CD4-positive, alpha-beta T cell treated with Interleukin-17A for 1 hour (primary cell): ENCODE measurements around the gene LAMP1.
"Not testable (repeated sequence)": the region's sequence is repeated elsewhere in the genome, so short reads cannot be mapped to it uniquely, and the experiment has no call there.

Source experiments
- DNase-seq: peaks from one replicate; pipeline ENCODE4 v3.0.0-alpha.2; 2020

LAMP1 gene

GRCh38 chr13:113328851-113329250 is 31.8 kb downstream of the LAMP1 start:
- DNase-seq = no peak

GRCh38 chr13:113329656-113330312 is 32.7 kb downstream of the LAMP1 start:
- DNase-seq = no peak

DNA sequence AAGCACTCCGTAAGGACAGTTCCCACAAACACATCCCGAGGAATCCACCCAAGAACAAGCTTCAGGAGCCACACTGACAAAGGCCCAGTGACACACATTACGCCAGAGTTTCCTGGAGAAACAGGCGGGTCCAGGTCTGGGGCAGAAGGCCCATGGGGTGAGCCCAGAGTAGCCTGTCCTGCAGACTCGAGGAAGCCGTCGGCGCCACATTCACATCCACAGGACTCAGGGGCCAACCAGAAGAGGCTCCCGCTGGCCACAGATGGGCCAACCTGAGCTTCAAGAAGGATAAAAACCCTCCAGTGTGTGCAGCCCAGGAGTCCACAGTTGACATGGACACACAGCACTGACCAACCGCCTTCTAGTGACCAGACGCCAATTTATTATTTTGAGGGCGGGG is 35.6 kb downstream of the LAMP1 start:
- no peak for DNase-seq

DNA sequence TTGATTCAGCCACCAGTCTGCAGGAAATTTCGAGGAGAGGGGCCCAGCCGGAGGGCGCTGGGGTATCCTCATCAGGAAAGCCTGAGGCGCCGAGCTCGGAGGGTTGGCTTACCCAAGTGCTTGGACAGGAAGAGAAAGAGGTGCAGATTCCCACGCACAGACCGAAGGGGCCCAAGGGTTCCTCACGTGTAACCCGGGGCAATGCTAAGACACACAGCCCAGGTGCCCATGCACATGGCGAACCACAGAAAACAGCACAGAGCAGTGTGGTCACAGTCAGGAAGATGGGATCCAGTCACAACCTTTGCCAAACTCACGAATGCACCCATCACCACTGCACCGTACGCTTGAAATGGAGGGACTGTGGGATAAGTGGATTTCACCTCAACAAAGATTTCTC is 36.0 kb downstream of the LAMP1 start:
- no peak for DNase-seq

DNA sequence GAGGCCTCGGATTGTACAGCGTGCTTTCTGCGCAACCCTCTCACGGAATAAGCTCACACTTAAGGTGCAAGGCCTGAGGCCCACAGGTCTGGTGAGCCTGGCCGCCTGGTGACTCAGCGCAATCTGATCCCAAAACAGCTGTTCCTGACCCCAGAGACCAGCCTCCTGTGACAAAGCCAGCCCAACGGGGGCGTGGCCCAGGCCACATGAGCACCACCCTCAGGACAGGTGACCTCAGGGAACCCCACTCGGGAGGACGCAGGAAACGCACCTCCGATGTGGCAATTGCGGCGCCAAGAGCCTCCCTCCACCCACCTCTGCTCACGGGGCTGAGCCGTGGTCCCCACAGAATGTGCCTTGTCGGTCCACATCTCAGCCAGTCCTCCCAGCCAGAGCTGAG is 40.5 kb downstream of the LAMP1 start:
- no peak for DNase-seq

- no peak for DNase-seq
Observed at GRCh38 chr13:113337976-113338375, 40.9 kb downstream of the LAMP1 start.

DNA sequence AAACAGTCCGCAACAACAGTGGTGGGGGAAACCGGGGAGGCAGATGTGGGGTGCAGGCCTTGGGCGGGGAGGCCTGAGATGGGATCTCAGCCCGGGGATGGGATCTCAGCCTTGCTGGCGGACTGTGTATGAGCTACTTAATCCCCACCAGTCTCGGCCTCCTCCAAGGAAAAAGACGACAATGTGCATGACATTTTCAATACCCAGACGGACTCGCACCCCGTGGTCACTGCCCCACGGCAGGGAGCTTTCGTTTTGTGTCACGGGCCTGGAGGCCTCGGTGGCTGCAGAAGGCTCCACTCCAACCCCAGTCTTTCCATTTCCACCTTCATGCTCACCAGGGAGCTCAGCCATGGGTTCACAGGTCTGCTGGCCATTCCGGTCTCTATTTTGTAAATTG is 41.4 kb downstream of the LAMP1 start:
- DNase-seq = no peak

DNA sequence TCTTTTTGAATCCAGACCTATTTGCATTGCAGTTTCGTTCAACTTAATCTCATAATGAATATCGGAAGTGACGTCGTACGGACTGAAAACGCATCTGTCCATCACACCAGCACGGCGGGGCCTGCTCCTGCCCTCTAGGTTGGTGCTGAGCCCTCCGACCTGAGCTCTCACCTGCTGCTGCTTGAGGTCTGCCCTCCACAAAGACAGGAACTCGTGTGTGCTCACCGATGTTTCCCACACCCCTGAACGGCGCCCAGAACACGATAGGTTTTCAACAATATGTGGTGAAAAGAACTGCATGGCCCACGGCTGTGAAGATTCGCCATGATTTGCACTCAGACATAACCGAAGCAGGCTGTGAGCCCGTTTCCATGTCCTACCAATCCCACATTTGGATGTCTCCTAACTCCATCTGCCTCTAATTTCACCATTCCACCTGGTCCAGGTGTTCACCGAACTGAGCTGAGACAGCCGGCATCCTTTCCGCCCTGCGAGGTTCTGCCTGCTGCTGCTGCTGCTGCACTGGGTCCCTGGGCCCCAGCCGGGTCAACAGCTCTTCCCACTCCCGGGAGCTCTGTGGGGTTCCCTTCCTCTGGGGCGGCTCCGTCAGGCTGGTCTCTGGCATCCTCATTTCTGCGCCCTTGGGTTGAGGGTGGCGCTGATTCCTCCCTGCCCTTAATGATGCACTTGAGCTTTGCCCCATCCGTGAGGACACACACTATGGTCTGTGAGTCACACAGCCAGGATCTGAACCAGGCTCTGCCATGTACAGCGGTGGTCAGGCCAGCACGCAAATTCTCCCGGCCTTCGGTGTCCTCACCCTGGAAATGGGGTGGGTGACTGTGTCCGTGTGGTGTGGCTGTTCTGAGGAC is 46.0 kb downstream of the LAMP1 start:
- no peak for DNase-seq

DNA sequence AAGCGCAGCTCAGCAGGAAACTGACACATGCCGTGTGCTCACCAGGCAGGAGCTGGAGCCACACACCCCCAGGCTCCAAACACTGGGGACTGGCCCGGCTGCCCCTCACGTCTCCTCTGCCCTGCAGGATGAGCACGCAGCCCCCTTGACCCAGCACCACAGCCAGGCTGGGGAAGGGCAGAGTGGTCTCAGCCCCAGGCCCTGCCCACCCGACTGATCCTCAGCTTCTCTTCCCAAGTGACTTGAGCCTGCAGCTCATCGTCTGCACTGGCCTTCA is 46.6 kb downstream of the LAMP1 start:
- DNase-seq = no peak

DNA sequence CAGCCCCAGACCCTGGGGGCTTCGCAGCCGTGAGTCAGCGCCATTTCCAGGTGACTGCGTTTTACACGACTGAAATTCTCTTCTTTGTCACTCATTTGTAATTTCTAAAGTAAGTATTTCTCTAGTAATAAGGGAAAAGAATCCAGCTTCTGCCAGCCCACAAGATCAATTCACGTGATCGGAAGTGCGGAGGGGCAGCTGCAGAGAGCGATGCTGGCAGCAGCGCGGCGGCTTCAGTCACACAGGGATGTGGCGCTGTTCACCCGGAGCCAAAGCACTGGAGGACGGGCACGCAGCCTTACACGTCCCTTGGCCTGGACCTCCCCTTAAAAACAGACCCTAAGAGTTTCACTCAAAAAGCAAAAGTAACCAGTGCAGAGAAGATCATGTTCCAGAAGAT is 48.4 kb downstream of the LAMP1 start:
- DNase-seq = no peak

DNA sequence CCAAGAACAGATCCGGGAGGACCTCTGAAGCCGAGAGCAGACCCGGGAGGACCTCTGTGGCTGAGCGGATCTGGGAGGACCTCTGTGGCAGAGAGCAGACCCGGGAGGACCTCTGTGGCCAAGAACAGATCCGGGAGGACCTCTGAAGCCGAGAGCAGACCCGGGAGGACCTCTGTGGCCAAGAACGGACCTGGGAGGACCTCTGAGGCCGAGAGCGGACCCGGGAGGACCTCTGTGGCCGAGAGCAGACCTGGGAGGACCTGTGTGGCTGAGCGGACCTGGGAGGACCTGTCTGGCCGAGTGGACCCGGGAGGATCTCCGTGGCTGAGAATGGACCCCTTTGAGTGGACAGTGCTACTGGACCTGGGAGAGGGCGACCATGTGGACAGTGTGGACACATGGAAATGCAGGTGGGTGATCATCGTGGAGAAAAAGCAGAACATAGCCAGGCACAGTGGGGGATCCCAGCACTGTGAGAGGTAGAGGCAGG is 50.7 kb downstream of the LAMP1 start:
- not testable (repeated sequence) for DNase-seq

GRCh38 chr13:113348591-113348990 is 51.6 kb downstream of the LAMP1 start:
- no peak for DNase-seq

DNA sequence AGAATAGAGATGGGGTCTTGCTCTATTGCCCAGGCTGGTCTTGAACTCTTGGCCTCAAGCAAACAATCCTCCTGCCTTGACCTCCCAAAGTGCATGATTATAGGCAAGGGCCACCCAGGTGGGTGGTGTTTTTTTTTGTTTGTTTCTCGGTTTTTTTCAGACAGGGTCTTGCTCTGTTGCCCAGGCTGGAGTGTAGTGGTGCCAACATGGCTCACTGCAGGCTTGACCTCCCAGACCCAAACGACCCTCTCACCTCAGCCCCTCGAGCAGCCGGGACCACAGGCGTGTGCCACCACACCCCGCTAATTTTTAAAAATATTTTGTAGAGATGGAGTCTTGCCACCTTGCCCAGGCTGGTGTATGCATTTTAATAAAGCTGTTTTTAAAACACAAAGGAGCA is 52.0 kb downstream of the LAMP1 start:
- DNase-seq = no peak

DNA sequence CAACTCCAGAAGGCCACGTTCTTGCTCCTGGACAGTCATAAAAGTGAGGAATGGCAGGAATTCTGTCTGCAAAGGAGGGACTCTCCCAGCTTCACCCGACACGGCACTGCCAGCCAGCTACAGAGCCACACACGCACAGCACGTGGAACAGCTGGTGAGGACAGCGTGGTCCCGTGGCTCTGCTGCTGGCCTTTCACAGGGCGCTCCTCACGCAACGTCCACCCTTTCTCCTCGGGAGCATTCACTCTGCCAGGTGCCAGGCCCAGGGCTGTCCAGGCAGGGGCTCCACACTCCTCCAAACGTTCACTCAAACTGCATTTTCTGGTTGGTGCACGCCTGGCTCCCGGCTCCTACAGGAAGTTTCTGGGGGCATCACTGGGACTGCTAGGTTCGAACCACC is 52.5 kb downstream of the LAMP1 start:
- no peak for DNase-seq

- no peak for DNase-seq
Observed at GRCh38 chr13:113350065-113350937, 53.3 kb downstream of the LAMP1 start.

DNA sequence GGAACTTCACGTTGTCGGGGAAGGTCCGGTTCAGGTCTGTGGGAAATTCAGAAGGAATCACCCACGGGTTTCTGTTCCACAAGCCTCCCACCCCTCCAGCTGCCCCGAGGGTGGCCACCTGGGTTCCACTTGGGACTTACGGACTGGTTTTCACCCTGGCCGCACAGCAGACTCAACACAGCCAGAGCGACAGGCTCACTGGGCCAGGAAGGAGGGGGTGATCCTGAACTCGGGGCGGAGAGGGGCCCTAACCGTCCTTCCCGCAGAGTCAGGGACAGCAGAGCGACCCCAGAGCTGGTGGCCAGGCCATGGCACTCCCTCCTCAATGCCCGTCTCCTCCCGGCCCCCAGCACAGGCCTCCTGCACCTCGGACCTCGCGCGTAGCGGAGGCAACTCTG is 53.9 kb downstream of the LAMP1 start:
- DNase-seq = no peak

GRCh38 chr13:113351514-113352026 is 54.5 kb downstream of the LAMP1 start:
- no peak for DNase-seq

DNA sequence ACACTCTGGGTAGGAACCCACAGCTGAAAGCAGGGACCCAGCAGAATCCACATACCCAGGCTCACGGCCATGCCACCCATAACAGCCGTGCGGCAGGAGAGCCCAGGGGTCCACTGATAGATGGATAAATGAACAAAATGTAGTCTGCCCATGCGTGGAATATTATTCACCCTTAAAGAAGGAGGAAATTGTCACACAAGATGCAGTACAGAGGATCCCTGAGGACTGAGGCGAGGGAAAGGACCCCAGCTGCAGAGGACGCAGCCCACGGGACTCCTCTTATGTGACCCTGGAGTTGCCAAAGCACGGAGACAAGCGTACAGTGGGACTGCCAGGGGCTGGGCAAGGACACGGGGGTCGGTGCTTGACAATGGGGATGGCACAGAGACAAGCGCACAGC is 56.2 kb downstream of the LAMP1 start:
- no peak for DNase-seq

GRCh38 chr13:113354831-113355610 is 58.0 kb downstream of the LAMP1 start:
- no peak for DNase-seq

GRCh38 chr13:113355621-113356020 is 58.6 kb downstream of the LAMP1 start:
- no peak for DNase-seq

DNA sequence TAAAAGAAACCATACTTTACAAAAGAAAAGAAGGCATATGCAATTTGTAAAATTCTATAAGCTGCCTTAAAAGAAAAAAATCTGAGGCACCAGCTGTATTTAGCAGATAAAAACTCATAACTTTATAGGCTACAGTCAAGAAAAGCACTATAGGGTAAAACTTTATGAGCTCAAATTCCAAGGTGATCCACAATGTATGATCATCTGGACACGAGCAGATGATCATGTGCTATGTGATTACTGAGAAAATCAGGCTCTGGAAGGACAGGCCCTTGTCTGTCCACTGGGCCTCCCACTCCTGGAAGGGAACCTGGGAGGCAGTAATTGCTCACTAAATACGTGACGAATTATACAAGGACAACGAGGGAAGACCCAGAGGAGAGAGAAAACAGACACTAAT is 59.6 kb downstream of the LAMP1 start:
- no peak for DNase-seq

DNA sequence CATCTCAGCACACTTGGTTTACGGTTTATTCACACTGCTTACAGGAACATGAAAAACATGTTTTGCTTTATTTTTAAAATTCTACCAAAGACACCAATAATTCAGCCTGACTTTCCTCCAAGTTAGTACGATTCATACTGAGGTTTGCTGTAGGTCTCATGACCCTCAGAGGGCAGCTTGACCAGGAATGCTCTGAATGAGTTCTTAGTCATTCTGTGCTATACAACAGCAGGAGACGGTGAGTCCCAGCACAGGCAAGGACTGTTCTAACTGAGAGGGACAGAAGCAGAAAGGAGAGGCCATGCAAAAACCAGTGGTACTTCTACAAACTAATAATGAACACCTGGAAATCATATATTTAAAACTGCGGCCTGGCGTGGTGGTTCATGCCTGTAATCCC is 60.5 kb downstream of the LAMP1 start:
- DNase-seq = no peak
